Spleen (tissue), 7 donors: ENCODE data around the gene SYCE3.

ENCODE experiments used
- POLR2A ChIP-seq, 3 donors: fragments of 450-650 bp; IDR thresholded peaks; one replicate each; pipeline ENCODE4 v1.5.1; 2017; ENCODE audit warnings: antibody characterized with exemption in 3 of 3, mild to moderate bottlenecking in 1 of 3
- POLR2AphosphoS5 ChIP-seq, 3 donors: sonication (generic); formaldehyde crosslinking; IDR thresholded peaks; one replicate each; pipeline ENCODE4 v1.5.1; 2017; ENCODE audit warnings: antibody characterized with exemption in 3 of 3
- TF ChIP-seq, protein P1 (sequence below), 11 experiments: fragments of 200-600 bp in 7 of 11; fragments of 450-650 bp in 4 of 11; sonication (generic) in 4 of 11; IDR thresholded peaks in 8 of 11; conservative IDR thresholded peaks in 3 of 11; 1 replicate in 7 of 11; 2 replicates in 4 of 11; pipeline versions ENCODE4 v1.4.0 to v1.8.0; 2016 to 2021; ENCODE audit warnings: antibody characterized with exemption in 11 of 11, inconsistent platforms in 4 of 11, mild to moderate bottlenecking in 1 of 11
- donor health status: DM: no; HTN: no; CAD: no; lungs with moderate emphysema.
- donor health status: DM: no; HTN: no; CAD: no.
- donor health status: DM: no; HTN: no; CAD: no.

DNA sequence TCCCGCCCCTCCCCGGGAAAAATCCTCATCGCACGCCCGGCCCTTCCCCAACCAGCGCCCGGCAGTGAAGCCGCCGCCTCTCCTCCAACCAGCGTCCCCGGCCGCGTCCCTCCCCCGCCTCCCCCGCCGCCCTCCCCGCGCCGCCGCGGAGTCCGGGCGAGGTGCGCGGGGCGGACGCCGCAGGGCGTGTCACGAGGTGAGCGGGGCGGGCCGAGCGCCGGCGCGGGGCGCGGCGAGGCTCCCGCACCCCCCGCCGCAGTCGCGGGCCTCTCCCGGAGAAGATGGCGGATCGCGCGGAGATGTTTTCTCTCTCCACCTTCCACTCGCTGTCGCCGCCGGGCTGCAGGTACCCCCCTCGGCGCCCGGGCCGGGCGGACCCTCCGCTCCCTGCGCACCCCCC lies 37.8 kb upstream of the SYCE3 start, which contains the start of gene MAPK8IP2:
- TF ChIP-seq, protein P1, sequence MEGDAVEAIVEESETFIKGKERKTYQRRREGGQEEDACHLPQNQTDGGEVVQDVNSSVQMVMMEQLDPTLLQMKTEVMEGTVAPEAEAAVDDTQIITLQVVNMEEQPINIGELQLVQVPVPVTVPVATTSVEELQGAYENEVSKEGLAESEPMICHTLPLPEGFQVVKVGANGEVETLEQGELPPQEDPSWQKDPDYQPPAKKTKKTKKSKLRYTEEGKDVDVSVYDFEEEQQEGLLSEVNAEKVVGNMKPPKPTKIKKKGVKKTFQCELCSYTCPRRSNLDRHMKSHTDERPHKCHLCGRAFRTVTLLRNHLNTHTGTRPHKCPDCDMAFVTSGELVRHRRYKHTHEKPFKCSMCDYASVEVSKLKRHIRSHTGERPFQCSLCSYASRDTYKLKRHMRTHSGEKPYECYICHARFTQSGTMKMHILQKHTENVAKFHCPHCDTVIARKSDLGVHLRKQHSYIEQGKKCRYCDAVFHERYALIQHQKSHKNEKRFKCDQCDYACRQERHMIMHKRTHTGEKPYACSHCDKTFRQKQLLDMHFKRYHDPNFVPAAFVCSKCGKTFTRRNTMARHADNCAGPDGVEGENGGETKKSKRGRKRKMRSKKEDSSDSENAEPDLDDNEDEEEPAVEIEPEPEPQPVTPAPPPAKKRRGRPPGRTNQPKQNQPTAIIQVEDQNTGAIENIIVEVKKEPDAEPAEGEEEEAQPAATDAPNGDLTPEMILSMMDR (IDR thresholded peaks at IDR 0.05 in 8 of 11, conservative IDR thresholded peaks at IDR 0.05 in 3 of 11): no peak
- no peak for TF ChIP-seq POLR2A (IDR thresholded peaks at IDR 0.05)
- no peak for TF ChIP-seq POLR2AphosphoS5 (IDR thresholded peaks at IDR 0.05)
